HCT116 (cell line): ENCODE measurements around the gene MYO3B. TPM values are rescaled to one million over a fixed set of nuclear protein-coding genes. Genes with fewer than 3 reads are reported as not detected.

Experiments
- ATAC-seq: fragments of 200-7000 bp; cut with Tn5 transposase; 2 replicates; pipeline ENCODE4 v1.9.1; 2020; ENCODE audit warnings: mild to moderate bottlenecking, moderate library complexity
- BruUV-seq: library from RNA; stranded (reverse); fragments of 400-500 nt; replicated peaks from 2 replicates; lab custom pipeline; 2021; lab: Mats Ljungman, UMichigan
- CTCF ChIA-PET: fragments of 300-600 bp; sonication (Branson Sonifier 250); formaldehyde crosslinking; loops from one replicate; lab custom pipeline; 2021; ENCODE audit warnings: antibody characterized with exemption; lab: Charles Lee
- POLR2A ChIA-PET: fragments of 300-600, 350-600 bp; sonication (Branson Sonifier 250); formaldehyde crosslinking; loops from one replicate; lab custom pipeline; 2021; ENCODE audit warnings: antibody characterized with exemption; lab: Charles Lee
- RAD21 ChIA-PET, 2 experiments: fragments of 300-600 bp; sonication (Branson Sonifier 250); formaldehyde crosslinking; loops; one replicate each; lab custom pipeline; 2023; ENCODE audit warnings: low total read pairs in 2 of 2; ENCODE audit not compliant: uncharacterized antibody in 2 of 2, unreplicated experiment in 2 of 2, low non-redundant PET in 1 of 2; lab: Charles Lee
- DNase-seq: peaks from one replicate; pipeline ENCODE4 v3.0.0-alpha.2; 2010; ENCODE audit warnings: low read depth, low spot score
- H2AFZ ChIP-seq: fragments of 200-600 bp; shearing (Covaris generic), sonication (generic); 2 replicates; pipeline ENCODE4 v1.6.1; 2017; ENCODE audit warnings: low read depth, mixed run types, mixed read lengths, antibody characterized with exemption, low read length; ENCODE audit not compliant: poor library complexity, severe bottlenecking
- H3K27ac ChIP-seq: 2 replicates; pipeline ENCODE4 v1.5.1; 2012; ENCODE audit warnings: low read depth, low read length
- H3K27me3 ChIP-seq: fragments of 200-600 bp; sonication (generic); 2 replicates; pipeline ENCODE4 v1.6.1; 2016; ENCODE audit warnings: mixed run types, low read length, mixed read lengths; ENCODE audit not compliant: insufficient read depth
- H3K36me3 ChIP-seq, 2 experiments: fragments of 200-500 bp in 1 of 2; fragments of 200-600 bp in 1 of 2; sonication (Bioruptor generic) in 1 of 2; sonication (generic) in 1 of 2; 2 replicates each; pipeline versions ENCODE4 v1.5.1 to v1.6.1; 2014 to 2016; ENCODE audit warnings: low read length in 2 of 2, inconsistent platforms in 1 of 2, mixed read lengths in 1 of 2, mixed run types in 1 of 2; ENCODE audit not compliant: insufficient read depth in 2 of 2, control insufficient read depth in 1 of 2
- H3K4me1 ChIP-seq, 2 experiments: fragments of 200-600 bp in 1 of 2; sonication (generic) in 1 of 2; 2 replicates each; pipeline versions ENCODE4 v1.5.1 to v1.6.1; 2012 to 2017; ENCODE audit warnings: low read length in 2 of 2, inconsistent platforms in 1 of 2, mild to moderate bottlenecking in 1 of 2, mixed read lengths in 1 of 2, mixed run types in 1 of 2, moderate library complexity in 1 of 2; ENCODE audit not compliant: insufficient read depth in 2 of 2, control insufficient read depth in 1 of 2
- H3K4me2 ChIP-seq: fragments of 200-600 bp; sonication (generic); 2 replicates; pipeline ENCODE4 v1.6.1; 2017; ENCODE audit warnings: mixed run types, low read length, mixed read lengths
- H3K4me3 ChIP-seq, 2 experiments: fragments of 200-600 bp in 1 of 2; sonication (generic) in 1 of 2; replicated peaks in 1 of 2; 2 replicates each; pipeline ENCODE4 v1.5.1; 2011 to 2016; ENCODE audit warnings: low read length in 2 of 2, control low read depth in 1 of 2, low read depth in 1 of 2, mild to moderate bottlenecking in 1 of 2, mixed read lengths in 1 of 2, mixed run types in 1 of 2
- H3K79me2 ChIP-seq: fragments of 200-600 bp; sonication (generic); 2 replicates; pipeline ENCODE4 v1.6.1; 2017; ENCODE audit warnings: mild to moderate bottlenecking, mixed run types, low read length, moderate library complexity, mixed read lengths; ENCODE audit not compliant: insufficient read depth
- H3K9ac ChIP-seq: fragments of 200-600 bp; sonication (generic); 2 replicates; pipeline ENCODE4 v1.6.1; 2016; ENCODE audit warnings: low read length, mixed read lengths
- H3K9me2 ChIP-seq: fragments of 200-600 bp; sonication (generic), shearing (Covaris generic); 2 replicates; pipeline ENCODE4 v1.6.1; 2017; ENCODE audit warnings: mixed run types, mild to moderate bottlenecking, moderate library complexity; ENCODE audit not compliant: insufficient read depth
- H3K9me3 ChIP-seq, 2 experiments: fragments of 200-500 bp in 1 of 2; fragments of 200-600 bp in 1 of 2; sonication (Bioruptor generic) in 1 of 2; sonication (generic) in 1 of 2; 2 replicates each; pipeline ENCODE4 v1.6.1; 2014 to 2017; ENCODE audit warnings: low read length in 2 of 2, mixed read lengths in 2 of 2, inconsistent platforms in 1 of 2, low read depth in 1 of 2, mild to moderate bottlenecking in 1 of 2, mixed run types in 1 of 2, moderate library complexity in 1 of 2; ENCODE audit not compliant: control insufficient read depth in 1 of 2, insufficient read depth in 1 of 2
- H4K20me1 ChIP-seq: fragments of 200-600 bp; sonication (generic), shearing (Covaris generic); 2 replicates; pipeline ENCODE4 v1.6.1; 2017; ENCODE audit warnings: mixed run types, mild to moderate bottlenecking, moderate library complexity; ENCODE audit not compliant: insufficient read depth
- ATF3 ChIP-seq: IDR thresholded peaks from 2 replicates; pipeline ENCODE4 v1.6.1; 2012
- CBX3 ChIP-seq: IDR thresholded peaks from 2 replicates; pipeline ENCODE4 v1.6.1; 2012; ENCODE audit warnings: low read depth
- CTCF ChIP-seq, 3 experiments: fragments of 200-600 bp in 1 of 3; sonication (generic) in 1 of 3; IDR thresholded peaks in 2 of 3; conservative IDR thresholded peaks in 1 of 3; 2 replicates each; pipeline ENCODE4 v1.5.1; 2012 to 2017; ENCODE audit warnings: low read depth in 2 of 3, low read length in 2 of 3, antibody characterized with exemption in 1 of 3, borderline replicate concordance in 1 of 3, control low read depth in 1 of 3, mild to moderate bottlenecking in 1 of 3, mixed read lengths in 1 of 3, mixed run types in 1 of 3, moderate library complexity in 1 of 3; ENCODE audit not compliant: insufficient read depth in 1 of 3
- EGR1 ChIP-seq: IDR thresholded peaks from 2 replicates; pipeline ENCODE4 v1.6.1; 2012; ENCODE audit warnings: low read depth
- ELF1 ChIP-seq: IDR thresholded peaks from 2 replicates; pipeline ENCODE4 v1.6.1; 2012; ENCODE audit warnings: low read depth, borderline replicate concordance
- EZH2phosphoT487 ChIP-seq: fragments of 200-600 bp; IDR thresholded peaks from 2 replicates; pipeline ENCODE4 v1.6.1; 2018; ENCODE audit warnings: antibody characterized with exemption, borderline replicate concordance
- POLR2AphosphoS5 ChIP-seq: IDR thresholded peaks from 2 replicates; pipeline ENCODE4 v1.6.1; 2011; ENCODE audit warnings: mild to moderate bottlenecking, low read depth, low read length, moderate library complexity
- RAD21 ChIP-seq: IDR thresholded peaks from 2 replicates; pipeline ENCODE4 v1.6.1; 2012; ENCODE audit warnings: low read depth, mild to moderate bottlenecking
- SRF ChIP-seq: IDR thresholded peaks from 2 replicates; pipeline ENCODE4 v1.6.1; 2012; ENCODE audit warnings: low read depth
- TCF7L2 ChIP-seq: IDR thresholded peaks from 2 replicates; pipeline ENCODE4 v1.7.0; 2011; ENCODE audit warnings: borderline replicate concordance, inconsistent platforms; ENCODE audit not compliant: insufficient read depth, insufficient read length; ENCODE audit errors: extremely low read depth
- ZBTB33 ChIP-seq: IDR thresholded peaks from 2 replicates; pipeline ENCODE4 v1.6.1; 2011; ENCODE audit warnings: mild to moderate bottlenecking, low read length, moderate library complexity; ENCODE audit not compliant: insufficient replicate concordance; ENCODE audit errors: extremely low read depth
- ZFX ChIP-seq: fragments of 450-650 bp; IDR thresholded peaks from 2 replicates; pipeline ENCODE4 v1.6.1; 2017
- intact Hi-C: fragments of 100-400 bp; cut with micrococcal nuclease; formaldehyde crosslinking; loops from 2 replicates; pipeline ENCODE4 v1.10.0; 2022
- total RNA-seq: library from RNA; stranded (reverse); gene quantifications from one replicate; pipeline ENCODE4 v1.2.1, GENCODE V29; 2021; ENCODE audit not compliant: unreplicated experiment

MYO3B gene
- total RNA-seq, 1 experiment from 2014 or later, result not detected

GRCh38 chr2:170457742-170458141 lies 279.8 kb downstream of the MYO3B start:
- H3K27ac ChIP-seq, result no peak overlapping the region
- H3K4me1 ChIP-seq, result no peaks in the 10 kb centered on the region
- H3K9me2 ChIP-seq, result no peaks in the 10 kb centered on the region
- CTCF ChIA-PET, result no interaction called here
- no peaks in the 10 kb centered on the region for H4K20me1 ChIP-seq
- no peak overlapping the region for H3K4me2 ChIP-seq
- no peak overlapping the region for H2AFZ ChIP-seq
- H3K27me3 ChIP-seq, result no peaks in the 10 kb centered on the region
- H3K4me3 ChIP-seq, result no peak overlapping the region
- no peak for ATAC-seq
- H3K36me3 ChIP-seq, result no peaks in the 10 kb centered on the region
- no peaks in the 10 kb centered on the region for H3K9me3 ChIP-seq
- no TSS peak for BruUV-seq
- DNase-seq, result no peak
- TF ChIP-seq ATF3 (no peak), SRF (no peak), TCF7L2 (no peak), RAD21 (no peak), ZBTB33 (no peak), ELF1 (no peak), CTCF (IDR thresholded peaks at IDR 0.05 in 2 of 3, conservative IDR thresholded peaks at IDR 0.05 in 1 of 3; ENCODE audit: borderline replicate concordance in 1 of 3, insufficient read depth in 1 of 3, low read depth in 2 of 3, low read length in 2 of 3) (no peak), POLR2AphosphoS5 (no peak), ZFX (no peak), EGR1 (no peak), EZH2phosphoT487 (no peak), CBX3 (no peak)
- RAD21 ChIA-PET, result no interaction called here
- no peaks in the 10 kb centered on the region for H3K79me2 ChIP-seq
- intact Hi-C loops, result no loop called here
- H3K9ac ChIP-seq, result no peak overlapping the region
- POLR2A ChIA-PET, result no interaction called here
